ENCODE results near the gene SMAD3. TPM values are rescaled to one million over a fixed set of nuclear protein-coding genes. Genes with fewer than 3 reads are reported as not detected.
A peak's percentile ranks its signal among the peaks of the same experiment; 100 is the strongest.

Gene SMAD3
- total and polyA plus RNA-seq, 2 of the 4 experiments (the other 2 are of a cell fraction), result 71.0 to 177 TPM

GRCh38 chr15:67134067-67134838, 68.9 kb downstream of the SMAD3 start:
- peak overlapping the region; percentile 95 for H2BK5ac ChIP-seq (ENCODE audit: low read depth, low read length, poor library complexity, severe bottlenecking)
- H3K4me1 ChIP-seq (ENCODE audit: control insufficient read depth, insufficient read depth, low read length), result peaks cover 71% of the 10 kb centered on the region
- H3K27ac ChIP-seq (ENCODE audit: insufficient read depth, low read length), result peak overlapping the region; percentile 96
- peaks cover 43% of the 10 kb centered on the region for H4K20me1 ChIP-seq (ENCODE audit: insufficient read depth, low read length)
- H2BK120ac ChIP-seq (ENCODE audit: low read depth, low read length), result peak overlapping the region; percentile 73
- ChIA-PET POLR2A (ENCODE audit: unreplicated experiment) (no interaction called here), CTCF (interaction anchor here (0.7 kb wide), 1 partner anchor 24 kb away, joined by 3 read pairs; no protein-coding TSS in a partner anchor)
- H3K27me3 ChIP-seq (ENCODE audit: control insufficient read depth, insufficient read depth, low read length), result no peaks in the 10 kb centered on the region
- dilution Hi-C loops (cut with HindIII; ENCODE audit: low sequenced_read_pairs, unreplicated experiment) (no loop called here), in situ Hi-C loops (cut with MboI; ENCODE audit: low sequenced_read_pairs) (no loop called here), intact Hi-C loops (cut with micrococcal nuclease) (loop anchor here (2.0 kb wide), 1 partner anchor 45 kb away; no protein-coding TSS in a partner anchor)
- peak overlapping the region; percentile 80 for H2BK15ac ChIP-seq (ENCODE audit: low read depth, low read length)
- no TSS peak for BruUV-seq (replicated peaks)
- H2AK5ac ChIP-seq (ENCODE audit: low read depth, low read length), result peak overlapping the region; percentile 94
- no peak overlapping the region for H2AFZ ChIP-seq (replicated peaks; ENCODE audit: low read length, poor library complexity)
- H2BK20ac ChIP-seq (ENCODE audit: low read depth, low read length), result peak overlapping the region; percentile 83
- H2AK9ac ChIP-seq (replicated peaks; ENCODE audit: low read depth, low read length, poor library complexity), result no peak overlapping the region
- peak overlapping the region; percentile 84 for H3K14ac ChIP-seq (replicated peaks; ENCODE audit: low read depth, low read length)
- peak; percentile 6 for ATAC-seq (ENCODE audit: low read depth)
- peak overlapping the region; percentile 89 for H4K5ac ChIP-seq (ENCODE audit: low read depth, low read length)
- peak overlapping the region; percentile 81 for H3K56ac ChIP-seq (ENCODE audit: extremely low read depth, insufficient read depth, low read length)
- H4K8ac ChIP-seq (ENCODE audit: low read depth in 2 of 2, low read length in 2 of 2), result peak overlapping the region; percentile 62 to 90
- H3K23ac ChIP-seq (ENCODE audit: low read depth, low read length), result peak overlapping the region; percentile 96
- H3K9ac ChIP-seq (ENCODE audit: low read depth, low read length), result peak overlapping the region; percentile 76
- H3K36me3 ChIP-seq (ENCODE audit: control insufficient read depth, insufficient read depth, low read length), result peaks cover 35% of the 10 kb centered on the region
- peak overlapping the region; percentile 90 for H4K91ac ChIP-seq (ENCODE audit: insufficient read depth, low read depth, low read length)
- peak overlapping the region; percentile 95 for H3K4ac ChIP-seq (ENCODE audit: low read depth, low read length)
- peak overlapping the region; percentile 34 for H3K4me2 ChIP-seq (ENCODE audit: low read depth, low read length)
- H3K4me3 ChIP-seq (ENCODE audit: insufficient read depth, low read depth, low read length), result no peak overlapping the region
- peaks cover 10 to 90% of the 10 kb centered on the region in 2 experiments for H3K79me1 ChIP-seq (ENCODE audit: low read depth in 1 of 2, low read length in 2 of 2)
- no peaks in the 10 kb centered on the region for H3K9me3 ChIP-seq (ENCODE audit: control insufficient read depth, insufficient read depth, low read length)
- peak overlapping the region; percentile 95 for H3K18ac ChIP-seq (ENCODE audit: low read depth, low read length)
- WGBS, 2 experiments (ENCODE audit: extremely low coverage in 2 of 2, insufficient read length in 1 of 2), result 21% methylated on average over 3 of the region's 13 CpGs; no CpG with 5 or more reads in 1 of the 2 experiments
- DNase-seq, result peak; percentile 82
- H3K9me1 ChIP-seq (ENCODE audit: insufficient read depth, low read length), result peaks cover 54% of the 10 kb centered on the region
- TF ChIP-seq RCOR1 (IDR thresholded peaks at IDR 0.05; ENCODE audit: insufficient replicate concordance, low read length) (no peak), NFE2L2 (IDR thresholded peaks at IDR 0.05; ENCODE audit: low read depth, low read length) (no peak), MAFK (IDR thresholded peaks at IDR 0.05; ENCODE audit: low read depth, low read length) (no peak), FOS (IDR thresholded peaks at IDR 0.05; ENCODE audit: low read depth, low read length) (no peak), CTCF (conservative IDR thresholded peaks at IDR 0.05; ENCODE audit: low read depth, low read length) (no peak), POLR2A (IDR thresholded peaks at IDR 0.05; ENCODE audit: low read depth, low read length) (peak; percentile 48; the same call in 1 of the 2 replicates), RFX5 (IDR thresholded peaks at IDR 0.05; ENCODE audit: low read depth, low read length) (no peak), MAZ (IDR thresholded peaks at IDR 0.05; ENCODE audit: borderline replicate concordance, low read depth, low read length) (no peak), CHD1 (IDR thresholded peaks at IDR 0.05; ENCODE audit: low read depth, low read length) (no peak), RAD21 (IDR thresholded peaks at IDR 0.05; ENCODE audit: low read length) (no peak; the same call in 1 of the 2 replicates), SMC3 (IDR thresholded peaks at IDR 0.05; ENCODE audit: low read depth, low read length) (0 out of 2 replicates have a peak, but pooled peaks have one; percentile 4), MXI1 (IDR thresholded peaks at IDR 0.05; ENCODE audit: borderline replicate concordance, low read depth, low read length) (no peak)
- TF ChIP-seq, protein P1, sequence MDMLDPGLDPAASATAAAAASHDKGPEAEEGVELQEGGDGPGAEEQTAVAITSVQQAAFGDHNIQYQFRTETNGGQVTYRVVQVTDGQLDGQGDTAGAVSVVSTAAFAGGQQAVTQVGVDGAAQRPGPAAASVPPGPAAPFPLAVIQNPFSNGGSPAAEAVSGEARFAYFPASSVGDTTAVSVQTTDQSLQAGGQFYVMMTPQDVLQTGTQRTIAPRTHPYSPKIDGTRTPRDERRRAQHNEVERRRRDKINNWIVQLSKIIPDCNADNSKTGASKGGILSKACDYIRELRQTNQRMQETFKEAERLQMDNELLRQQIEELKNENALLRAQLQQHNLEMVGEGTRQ (IDR thresholded peaks at IDR 0.05; ENCODE audit: low read depth, low read length), result no peak
- TF ChIP-seq, protein P2, sequence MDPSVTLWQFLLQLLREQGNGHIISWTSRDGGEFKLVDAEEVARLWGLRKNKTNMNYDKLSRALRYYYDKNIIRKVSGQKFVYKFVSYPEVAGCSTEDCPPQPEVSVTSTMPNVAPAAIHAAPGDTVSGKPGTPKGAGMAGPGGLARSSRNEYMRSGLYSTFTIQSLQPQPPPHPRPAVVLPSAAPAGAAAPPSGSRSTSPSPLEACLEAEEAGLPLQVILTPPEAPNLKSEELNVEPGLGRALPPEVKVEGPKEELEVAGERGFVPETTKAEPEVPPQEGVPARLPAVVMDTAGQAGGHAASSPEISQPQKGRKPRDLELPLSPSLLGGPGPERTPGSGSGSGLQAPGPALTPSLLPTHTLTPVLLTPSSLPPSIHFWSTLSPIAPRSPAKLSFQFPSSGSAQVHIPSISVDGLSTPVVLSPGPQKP (IDR thresholded peaks at IDR 0.05; ENCODE audit: borderline replicate concordance, low read depth, low read length), result no peak
